Right lobe of liver (tissue), 4 donors: ENCODE data around the gene RGMB.

ENCODE experiments used
- POLR2A ChIP-seq: fragments of 450-650 bp; IDR thresholded peaks from one replicate; pipeline ENCODE4 v1.6.1; 2017; ENCODE audit warnings: antibody characterized with exemption, mild to moderate bottlenecking
- TF ChIP-seq, protein P1 (sequence below), 4 donors: fragments of 200-600 bp in 3 of 4; fragments of 450-650 bp in 1 of 4; IDR thresholded peaks; one replicate each; pipeline versions ENCODE4 v1.5.1 to v1.8.0; 2016 to 2022; ENCODE audit warnings: antibody characterized with exemption in 4 of 4, mild to moderate bottlenecking in 2 of 4
- donor health status: DM: no; HTN: no; CAD: no.
- donor health status: DM: no; HTN: no; CAD: no.
- donor health status: DM: no; HTN: yes; CAD: no.

DNA sequence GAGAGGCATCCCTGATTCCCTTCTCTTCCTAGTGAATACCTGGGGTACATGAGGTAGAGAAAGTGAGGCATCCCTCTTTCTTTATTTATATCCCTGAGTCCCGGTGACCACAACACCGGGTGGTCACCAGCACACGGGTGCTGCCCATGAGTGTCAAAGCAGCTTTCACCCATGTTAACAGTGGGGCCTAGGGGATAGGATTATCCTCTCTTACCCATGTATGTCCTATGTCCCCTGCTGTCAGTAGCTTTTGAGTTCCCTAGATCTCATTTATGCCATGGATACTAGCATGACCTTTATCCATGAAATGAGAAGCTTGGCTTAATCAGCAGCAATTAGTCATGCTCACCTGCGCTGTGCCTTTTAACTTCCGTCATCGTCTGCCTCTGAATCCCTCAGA is 71.4 kb downstream of the RGMB start:
- TF ChIP-seq, protein P1, sequence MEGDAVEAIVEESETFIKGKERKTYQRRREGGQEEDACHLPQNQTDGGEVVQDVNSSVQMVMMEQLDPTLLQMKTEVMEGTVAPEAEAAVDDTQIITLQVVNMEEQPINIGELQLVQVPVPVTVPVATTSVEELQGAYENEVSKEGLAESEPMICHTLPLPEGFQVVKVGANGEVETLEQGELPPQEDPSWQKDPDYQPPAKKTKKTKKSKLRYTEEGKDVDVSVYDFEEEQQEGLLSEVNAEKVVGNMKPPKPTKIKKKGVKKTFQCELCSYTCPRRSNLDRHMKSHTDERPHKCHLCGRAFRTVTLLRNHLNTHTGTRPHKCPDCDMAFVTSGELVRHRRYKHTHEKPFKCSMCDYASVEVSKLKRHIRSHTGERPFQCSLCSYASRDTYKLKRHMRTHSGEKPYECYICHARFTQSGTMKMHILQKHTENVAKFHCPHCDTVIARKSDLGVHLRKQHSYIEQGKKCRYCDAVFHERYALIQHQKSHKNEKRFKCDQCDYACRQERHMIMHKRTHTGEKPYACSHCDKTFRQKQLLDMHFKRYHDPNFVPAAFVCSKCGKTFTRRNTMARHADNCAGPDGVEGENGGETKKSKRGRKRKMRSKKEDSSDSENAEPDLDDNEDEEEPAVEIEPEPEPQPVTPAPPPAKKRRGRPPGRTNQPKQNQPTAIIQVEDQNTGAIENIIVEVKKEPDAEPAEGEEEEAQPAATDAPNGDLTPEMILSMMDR (IDR thresholded peaks at IDR 0.05): no peak
- no peak for TF ChIP-seq POLR2A
